Dermis blood vessel endothelial cell (primary cell): ENCODE data around the gene RNU2-63P. TPM values are rescaled to one million over a fixed set of nuclear protein-coding genes. Genes with fewer than 3 reads are reported as not detected.
"Not testable (repeated sequence)": the region's sequence is repeated elsewhere in the genome, so short reads cannot be mapped to it uniquely, and the experiment has no call there.

Experiments used
- DNase-seq: peaks from one replicate; pipeline ENCODE4 v3.0.0; 2010
- total RNA-seq: library from RNA; depleted of rRNA; stranded (reverse); fragments of >200 nt; gene quantifications from 2 replicates; pipeline ENCODE4 v1.2.3, GENCODE V29; 2014

Gene RNU2-63P
- not detected in 2 replicates for total RNA-seq

DNA sequence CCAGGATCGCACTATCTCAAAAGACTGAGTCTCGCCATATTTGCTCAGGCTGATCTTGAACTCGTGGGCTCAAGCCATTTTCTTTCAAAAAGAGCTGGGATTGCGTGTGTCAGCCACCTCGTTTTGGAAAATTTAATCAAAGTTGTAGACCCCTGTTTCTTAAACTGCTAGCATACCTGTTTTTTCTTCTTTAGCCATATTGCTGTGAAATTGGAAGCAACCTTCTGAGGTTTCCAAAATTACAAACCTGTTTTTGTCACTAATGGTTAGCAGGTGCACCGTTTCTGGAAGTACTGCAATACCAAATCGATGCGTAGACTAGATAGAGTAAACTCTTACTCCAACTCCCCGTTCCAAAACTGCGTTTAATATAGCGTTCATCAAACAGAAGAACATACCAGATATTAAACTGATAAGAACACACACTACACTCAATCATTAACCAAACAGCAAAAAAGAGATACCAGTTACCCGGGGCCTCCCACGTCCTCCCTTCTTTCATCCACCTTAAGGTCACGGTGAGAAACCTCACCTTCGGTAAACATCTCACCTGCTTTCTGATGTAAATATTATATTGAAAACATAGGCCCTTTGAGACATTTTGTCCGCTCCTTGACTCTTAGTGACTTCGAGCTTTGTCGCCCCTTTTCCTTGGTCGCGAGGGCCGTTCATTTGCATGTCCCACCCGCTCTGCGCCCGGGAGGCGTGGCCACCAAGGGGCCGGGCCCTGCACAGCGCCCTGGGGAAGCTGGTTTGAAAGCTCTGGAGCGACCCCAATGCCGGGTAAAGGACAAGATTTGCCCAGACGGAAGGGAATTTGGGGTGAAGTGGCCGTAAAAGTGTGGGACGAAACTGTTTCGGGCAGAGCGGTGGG is at the start of gene RNU2-63P:
RNU2-63P (minus strand) TSS at position 462 of the 874 bp plus-strand sequence.
- DNase-seq: peak; percentile 82

DNA sequence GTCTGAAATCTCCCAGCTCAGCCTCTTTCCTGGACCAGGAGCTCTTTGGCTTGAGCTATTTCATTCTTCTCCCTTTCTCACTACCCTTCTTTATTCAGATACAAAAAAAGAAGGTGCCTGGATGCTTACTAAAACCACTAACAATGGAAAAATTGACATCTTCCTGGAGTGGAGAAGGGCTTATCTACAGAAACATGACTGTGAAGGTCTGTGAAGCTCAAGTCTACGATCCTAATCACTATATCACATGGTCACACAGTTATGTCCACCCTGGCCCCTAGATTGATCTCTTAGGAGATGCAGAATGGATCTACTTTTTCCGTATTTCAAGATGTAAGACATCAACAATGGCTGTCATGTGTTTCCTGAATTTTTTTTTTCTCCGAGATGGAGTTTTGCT is 44.9 kb upstream of the RNU2-63P start:
- no peak for DNase-seq

DNA sequence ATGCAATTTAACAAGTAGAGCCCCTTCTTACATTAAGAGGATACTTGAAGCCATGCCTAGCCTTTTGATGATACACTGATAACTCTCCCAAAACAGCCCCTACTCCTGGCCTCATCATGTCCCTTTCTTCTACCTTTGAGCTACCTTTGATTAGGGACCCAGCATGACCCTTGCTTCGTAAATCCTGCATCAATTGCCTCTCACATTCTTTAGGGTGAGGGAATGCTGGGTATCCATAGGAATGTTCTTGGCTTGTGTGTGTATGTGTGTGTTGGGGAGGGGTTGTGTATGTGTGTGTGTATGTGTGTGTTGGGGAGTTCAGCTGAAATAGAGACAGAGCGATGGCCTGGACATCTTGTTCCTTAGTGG is 44.5 kb upstream of the RNU2-63P start:
- no peak for DNase-seq

DNA sequence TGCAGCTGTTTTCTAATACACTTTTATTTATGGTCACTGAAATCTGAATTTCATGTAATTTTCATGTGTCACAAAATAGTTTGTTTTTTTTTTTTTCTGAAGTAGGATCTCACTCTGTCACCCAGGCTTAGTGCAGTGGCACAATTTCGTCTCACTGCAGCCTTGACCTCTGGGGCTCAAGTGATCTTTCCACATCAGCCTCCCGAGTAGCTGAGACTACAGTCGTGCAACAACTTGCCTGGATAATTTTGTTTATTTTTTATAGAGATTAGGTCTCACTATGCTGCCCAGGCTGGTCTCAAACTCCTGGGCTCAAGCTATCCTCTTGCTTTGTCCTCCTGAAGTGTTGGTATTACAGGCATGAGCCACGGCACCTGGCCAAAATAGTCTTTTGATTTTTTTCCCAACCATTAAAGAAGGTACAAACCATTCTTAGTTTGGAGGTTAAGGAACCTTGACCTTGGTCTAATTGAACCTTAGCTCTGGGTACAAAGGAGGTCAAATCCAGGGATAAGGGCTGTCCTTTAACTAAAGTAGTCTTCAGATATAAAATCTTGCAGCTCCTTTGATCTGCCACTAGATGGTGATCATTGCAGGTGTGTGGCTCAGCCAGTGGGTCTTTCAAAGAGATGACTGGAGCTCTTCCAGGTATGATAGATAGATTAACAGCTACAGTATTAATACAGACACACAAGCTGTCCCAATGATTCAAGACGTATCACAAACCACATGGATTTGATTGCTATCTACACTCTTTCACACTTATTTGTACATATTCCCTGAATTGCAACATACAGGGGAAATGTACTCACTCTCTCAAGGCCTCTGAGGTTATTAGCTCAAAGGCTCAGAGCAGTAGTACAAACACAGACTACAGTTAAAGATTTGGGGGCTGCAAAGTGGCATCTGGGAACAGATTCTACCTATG is 43.9 kb upstream of the RNU2-63P start:
- peak; percentile 57 for DNase-seq

DNA sequence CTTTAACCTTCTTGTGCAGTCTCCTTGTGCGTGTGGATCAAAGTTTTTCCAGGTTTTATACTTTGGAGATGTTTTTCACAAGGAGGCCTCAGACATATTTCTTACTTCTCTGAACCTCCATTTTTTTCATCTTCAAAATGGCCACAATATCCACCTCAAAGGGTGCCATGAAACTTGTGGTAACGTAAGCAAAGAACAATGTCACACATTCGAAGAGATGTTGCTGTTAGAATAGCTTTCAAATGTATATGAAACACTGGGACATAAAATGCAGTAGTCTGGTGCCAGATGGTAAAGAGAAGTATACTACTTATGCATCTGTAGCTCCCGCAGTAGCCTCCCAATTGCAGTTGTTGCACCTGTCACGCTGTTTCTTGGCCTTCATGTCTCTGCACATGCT is 41.8 kb upstream of the RNU2-63P start:
- no peak for DNase-seq

DNA sequence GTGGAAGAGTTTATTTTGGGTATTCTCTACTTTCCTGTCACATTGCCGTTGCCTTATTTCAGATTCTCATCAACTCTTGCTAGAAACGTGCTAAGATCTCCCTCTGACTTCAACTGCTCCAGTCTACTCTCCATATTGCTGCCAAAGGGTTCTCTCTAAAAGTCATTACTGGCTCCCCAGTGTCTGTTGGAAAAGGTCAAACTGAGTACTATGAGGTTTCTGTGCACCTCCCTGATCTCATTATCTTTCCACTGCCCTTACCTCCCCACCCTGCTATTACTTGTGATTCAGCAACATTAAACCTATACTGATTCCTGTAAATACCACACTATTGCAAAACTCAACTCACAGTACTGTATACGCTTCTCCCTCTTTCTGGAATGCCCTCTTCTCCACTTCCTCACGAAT is 41.1 kb upstream of the RNU2-63P start:
- DNase-seq: no peak

DNA sequence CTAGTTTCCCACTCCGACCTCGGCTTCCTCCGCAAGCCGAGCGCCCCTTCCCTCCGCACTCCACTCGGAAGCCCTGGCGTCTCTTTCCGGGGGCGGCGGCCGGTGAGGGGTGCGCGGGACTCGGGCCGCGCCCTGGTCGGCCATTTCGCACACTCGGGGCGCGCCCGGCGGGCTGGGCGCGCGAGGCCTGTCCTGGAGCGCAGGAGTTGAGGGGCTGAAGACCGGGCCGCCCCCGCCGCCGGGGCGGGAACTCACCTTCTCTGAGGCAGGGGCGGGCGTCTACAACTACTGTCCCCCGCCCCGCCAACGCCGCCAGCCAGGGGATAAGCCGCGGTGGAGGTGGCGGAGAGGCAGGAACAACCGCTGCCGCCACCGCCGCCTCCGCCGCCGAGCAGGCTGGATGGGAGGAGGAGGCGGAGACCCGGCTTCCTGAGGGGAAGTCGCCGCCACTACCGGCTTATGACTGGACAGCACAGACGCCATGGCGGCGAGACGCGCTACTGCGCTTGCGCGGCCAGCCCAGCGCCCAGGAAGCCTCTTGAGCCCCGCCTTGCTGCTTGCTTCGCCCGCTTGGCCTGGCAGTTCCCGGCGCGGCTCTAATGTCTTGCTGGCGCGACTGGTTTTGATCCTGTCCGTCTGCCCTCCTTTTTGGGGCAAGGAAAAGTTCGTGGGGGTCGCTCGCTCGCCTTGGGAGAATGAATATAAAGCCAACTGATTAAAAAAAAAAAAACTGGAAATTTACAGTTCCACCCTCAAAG is 39.2 kb upstream of the RNU2-63P start, which contains the start of gene KRCC1:
KRCC1 (minus strand) TSS at position 413 of the 758 bp plus-strand sequence. CDS start 27,220 bp downstream, outside the sequence.
- peak; percentile 94 for DNase-seq

DNA sequence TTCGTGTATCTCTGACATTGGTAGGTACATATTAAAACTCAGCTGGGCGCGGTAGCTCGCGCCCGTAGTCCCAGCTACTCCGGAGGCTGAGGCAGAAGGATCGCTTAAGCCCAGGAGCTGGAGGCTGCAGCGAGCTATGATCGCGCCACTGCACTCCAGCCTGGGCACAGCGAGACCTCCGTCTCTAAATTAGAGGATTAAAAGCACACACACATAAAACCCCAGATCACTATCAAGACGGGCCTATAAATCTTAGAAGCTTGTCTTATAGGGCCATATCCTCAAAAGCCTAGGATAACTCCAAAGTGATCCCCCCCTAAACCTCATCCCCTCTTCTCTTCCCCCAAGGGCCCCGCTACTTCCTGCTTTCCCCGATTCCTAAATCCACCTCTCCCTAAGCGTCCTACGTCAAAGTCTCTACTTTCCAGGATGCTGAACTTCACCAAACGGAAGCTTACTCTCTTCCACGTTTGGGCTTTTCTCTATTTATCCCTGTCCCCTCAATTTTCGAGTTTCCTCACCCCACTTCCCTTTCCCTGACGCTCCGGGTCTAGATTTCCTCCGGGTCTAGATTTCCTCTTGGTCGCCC is 38.5 kb upstream of the RNU2-63P start:
- peak; percentile 50 for DNase-seq

DNA sequence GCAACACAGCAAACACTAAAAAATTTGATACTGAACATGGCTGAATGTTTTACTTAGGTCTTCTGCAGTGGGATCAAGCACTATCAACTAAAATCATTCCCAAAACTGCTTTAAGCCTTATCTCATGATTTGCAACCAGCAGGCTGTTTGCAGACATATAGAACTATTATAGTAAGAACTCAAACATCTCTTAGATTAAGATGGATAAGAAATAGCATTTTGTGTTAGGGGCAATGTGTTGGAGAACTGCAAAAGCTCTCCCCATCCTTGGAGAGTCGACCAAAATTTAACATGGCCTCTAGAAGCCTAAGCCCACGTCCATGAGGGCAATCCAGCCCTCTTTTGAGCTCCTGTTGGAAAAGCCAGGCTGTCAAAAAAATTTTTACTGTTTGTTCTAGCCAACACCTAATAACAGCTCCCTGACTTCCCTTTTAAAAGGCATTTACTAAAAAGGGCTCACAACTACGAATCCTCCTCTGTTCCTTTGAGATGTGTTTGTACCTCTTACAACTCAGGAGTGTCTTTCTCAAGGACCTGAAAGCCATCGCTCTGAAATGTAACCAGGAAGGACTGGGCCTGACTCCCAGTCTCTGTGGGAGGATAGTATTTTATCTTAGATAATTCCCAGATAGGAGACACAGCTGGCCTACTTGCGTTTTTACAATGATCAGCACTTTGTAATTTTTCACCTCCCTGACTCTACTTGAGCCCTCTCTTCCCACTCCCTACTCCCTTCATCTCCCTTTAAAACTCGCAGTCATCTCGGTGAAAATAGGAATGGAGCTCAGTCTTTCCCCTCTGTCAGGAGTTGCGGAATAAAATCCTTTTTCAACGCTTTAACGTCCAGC is 37.8 kb upstream of the RNU2-63P start:
- DNase-seq: peak; percentile 5

DNA sequence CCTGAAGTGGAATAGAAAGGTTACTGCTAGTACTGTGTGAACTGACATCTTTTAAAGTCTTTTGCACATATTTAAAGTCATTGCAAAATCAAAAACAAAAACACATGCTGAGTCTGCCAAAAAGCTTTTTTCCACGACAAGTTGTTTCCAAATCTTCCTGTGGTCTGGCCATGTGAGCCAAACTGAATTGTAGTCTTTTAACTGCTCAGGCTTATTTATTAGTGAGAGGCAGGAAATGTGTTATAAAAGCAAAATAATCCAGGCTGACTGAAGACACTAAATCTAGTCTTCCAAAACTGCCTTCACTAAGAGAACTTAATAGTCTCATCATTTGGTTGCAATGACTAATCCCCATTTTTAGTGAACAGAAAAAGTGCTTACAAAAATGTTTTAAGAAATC is 36.9 kb upstream of the RNU2-63P start:
- no peak for DNase-seq

DNA sequence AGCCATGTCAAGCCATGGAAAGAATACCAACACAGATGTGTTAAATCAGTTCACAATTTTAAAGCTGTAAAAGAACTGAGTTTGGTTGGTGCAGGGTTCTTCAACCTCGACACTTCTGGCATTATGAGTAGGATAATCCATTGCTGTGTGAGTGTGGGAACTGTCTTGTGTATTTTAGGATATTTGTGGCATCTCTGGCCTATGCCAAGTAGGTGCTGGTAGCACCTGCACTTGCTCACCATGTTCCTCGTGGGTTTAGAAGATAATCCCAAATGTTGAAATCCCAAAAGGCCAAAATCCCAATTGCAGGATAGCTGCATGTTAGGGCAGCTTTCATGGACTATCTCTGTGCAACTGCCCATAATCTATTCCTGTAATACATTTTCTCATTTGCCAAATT is 35.4 kb upstream of the RNU2-63P start:
- DNase-seq: no peak

DNA sequence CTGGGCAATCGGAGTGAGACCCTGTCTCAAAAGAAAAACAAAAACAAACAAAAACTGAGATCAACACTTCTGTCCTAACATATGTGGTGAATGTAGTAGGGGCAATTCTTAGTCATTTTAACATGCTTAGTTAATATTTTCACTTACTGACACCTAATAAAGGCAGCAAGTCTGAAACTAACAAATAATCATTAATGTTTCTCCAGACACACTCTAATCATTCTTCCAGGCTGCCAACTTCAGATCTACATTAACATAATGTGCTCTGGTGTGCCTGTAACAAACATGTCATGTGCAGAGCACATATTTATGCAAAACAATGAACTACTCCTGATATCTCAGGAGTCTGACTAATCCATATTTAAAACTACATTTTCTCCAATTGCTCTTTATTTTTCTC is 33.3 kb upstream of the RNU2-63P start:
- no peak for DNase-seq

DNA sequence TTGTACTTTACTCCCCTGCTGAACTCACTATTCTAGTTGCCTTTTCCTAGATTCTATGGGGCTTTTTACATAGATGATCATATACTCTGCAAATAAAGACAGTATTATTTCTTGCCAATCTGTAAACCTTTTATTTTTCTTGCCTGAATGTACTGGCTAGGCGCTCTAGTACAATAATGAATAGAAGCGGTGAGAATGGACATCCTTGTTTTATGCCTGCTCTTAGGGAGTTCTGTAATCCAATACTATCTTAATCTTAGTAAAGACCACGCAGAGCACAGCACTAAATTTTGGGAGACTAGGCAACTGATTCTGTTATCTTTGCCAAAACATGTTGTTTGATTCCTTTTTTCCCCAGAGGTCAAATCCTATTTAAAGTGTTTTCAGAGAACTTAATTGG is 32.2 kb upstream of the RNU2-63P start:
- no peak for DNase-seq

DNA sequence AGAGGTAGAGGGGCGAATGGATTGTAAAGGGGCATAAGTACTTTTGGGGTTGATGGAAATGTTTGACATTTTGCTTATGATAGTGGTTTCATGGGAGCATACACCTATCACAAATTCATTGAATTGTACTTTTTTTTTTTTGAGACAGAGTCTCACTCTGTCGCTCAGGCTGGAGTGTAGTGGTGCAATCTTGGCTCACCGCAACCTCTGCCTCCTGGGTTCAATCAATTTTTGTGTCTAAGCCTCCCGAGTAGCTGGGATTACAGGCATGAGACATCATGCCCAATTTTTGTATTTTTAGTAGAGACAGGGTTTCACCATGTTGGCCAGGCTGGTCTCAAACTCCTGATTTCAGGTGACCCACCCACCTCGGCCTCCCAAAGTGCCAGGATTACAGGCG is 29.2 kb upstream of the RNU2-63P start:
- not testable (repeated sequence) for DNase-seq

DNA sequence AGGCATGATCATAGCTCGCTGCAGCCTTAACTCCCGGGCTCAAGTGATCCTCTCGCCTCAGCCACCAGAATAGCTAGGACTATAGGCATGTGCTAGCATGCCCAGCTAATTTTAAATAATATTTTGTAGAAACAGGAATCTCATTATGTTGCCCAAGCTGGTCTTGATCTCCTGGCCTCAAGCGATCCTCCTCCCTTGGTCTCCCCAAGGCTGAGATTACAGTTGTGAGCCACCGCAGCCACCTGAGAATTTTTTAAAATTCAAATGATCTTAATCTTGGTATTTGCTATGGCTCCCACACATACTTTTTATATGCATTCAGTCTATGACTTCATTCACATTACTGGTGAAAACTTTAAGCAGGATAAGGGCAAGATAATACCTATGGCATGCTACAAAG is 26.1 kb upstream of the RNU2-63P start:
- no peak for DNase-seq

DNA sequence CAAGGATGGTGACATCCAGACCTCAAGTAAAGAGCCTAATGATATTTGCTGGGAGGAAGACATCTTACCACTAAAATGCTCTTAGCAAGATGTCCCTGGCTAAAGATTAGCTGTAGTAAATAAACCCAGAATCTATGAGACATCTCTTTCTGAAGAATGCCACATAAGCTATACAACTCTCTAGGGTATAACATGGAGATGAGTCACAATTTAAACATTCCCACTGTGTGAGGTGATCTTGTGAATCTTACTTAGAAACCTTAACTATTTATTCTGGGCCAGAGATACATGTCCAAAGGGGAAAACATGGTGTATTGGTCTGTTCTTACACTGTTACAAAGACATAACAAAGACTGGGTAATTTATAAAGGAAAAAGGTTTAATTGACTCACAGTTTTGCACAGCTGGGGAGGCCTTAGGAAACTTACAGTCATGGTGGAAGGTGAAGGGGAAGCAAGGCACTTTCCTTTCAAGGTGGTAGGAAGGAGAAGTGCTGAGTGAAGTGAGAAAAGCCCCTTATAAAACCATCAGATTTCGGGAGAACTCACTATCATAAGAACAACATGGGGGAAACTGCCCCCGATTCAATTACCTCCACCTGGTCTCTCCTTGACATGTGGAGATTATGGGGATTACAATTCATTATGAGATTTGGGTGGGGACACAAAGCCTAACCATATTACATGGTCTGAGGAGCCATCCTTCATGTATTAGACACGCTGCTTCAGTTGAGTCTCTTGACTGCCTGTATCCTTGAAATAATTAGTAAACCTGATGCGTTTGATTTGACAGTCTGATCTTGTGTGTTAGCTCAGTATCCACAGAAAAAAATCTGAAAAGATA is 22.1 kb upstream of the RNU2-63P start:
- peak; percentile 47 for DNase-seq

DNA sequence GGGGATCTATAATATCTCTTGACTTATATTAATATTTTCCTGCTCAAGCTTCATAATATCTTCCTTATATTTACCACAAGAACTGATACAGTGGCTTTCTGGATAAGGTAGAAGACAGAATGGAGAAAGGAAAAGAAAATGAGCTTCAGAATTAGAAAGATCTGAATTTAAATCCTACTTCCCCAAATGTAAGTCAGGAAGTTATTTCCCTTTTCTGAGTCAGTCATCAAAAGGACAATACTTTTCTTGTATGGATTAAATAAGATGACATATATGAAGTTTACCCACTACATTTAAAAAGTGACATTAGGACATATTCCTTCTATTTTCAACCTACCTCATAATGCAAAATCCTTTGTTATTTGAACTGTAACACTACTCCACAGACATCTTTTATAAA is 20.3 kb upstream of the RNU2-63P start:
- DNase-seq: no peak

DNA sequence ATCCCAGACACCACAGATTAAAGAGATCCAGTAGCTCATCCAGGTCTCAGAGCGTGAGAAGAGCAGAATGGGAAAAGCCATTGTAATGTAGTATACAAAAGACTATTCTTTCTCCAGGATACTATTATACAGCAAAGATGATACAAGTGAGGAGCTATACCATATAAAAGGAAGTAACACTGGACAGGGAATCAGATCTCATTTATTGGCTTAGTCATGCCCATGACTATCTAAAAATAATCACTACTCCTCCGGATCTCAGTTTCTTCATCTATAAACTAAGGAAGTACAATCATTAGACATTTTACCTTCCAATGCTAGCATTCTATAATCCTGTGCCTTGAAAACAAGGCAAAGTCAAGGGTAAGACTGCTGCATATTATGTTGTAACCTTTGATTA is 19.8 kb upstream of the RNU2-63P start:
- no peak for DNase-seq

DNA sequence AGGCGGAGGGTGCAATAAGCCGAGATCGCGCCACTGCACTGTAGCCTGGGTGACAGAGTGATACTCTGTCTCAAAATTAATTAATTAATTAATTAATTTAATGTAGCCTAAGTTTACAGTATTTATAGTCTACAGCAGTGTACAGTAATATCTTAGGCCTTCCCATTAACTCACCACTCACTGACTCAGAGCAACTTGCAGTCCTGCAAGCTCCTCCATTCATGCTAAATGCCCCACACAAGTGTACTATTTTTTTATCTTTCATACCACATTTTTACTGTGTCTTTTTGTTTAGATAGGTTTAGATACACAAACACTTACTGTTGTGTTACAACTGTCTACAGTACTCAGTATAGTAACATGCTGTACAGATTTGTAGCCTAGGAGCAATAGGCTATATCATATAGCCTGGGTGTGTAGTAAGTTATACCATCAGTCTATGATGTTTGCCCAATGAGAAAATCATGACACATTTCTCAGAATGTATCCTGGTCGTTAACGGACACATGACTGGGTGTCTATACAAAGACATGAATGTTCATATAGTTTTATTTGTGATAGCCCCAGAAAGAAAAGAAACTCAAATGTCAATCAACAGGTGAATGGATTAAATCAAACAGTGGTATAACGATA is 15.8 kb upstream of the RNU2-63P start:
- DNase-seq: no peak

DNA sequence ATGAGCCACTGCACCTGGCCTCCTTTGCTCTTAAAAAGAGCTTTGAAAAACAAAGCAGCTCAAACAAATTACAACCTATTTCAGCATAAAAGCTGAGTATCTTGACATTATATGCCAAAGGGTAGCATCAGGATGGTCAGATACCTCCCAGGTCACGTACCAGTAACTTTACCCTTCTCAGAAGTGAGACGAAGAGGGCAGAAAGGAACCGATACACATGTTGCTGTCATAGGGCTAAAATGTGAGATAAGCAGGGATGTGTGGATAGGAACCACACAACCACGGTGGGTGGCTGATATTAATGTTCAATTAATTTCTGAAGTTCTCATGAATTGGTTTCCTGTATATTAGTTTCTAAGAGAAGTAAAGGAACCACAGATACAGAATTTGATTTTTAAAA is 12.6 kb upstream of the RNU2-63P start:
- DNase-seq: no peak
